K562 (cell line): ENCODE data around the gene AP1S3. TPM values are rescaled to one million over a fixed set of nuclear protein-coding genes. Genes with fewer than 3 reads are reported as not detected.

Experiments used
- ATAC-seq: fragments of 200-7000 bp; cut with Tn5 transposase; 3 replicates; pipeline ENCODE4 v1.9.1; 2020; ENCODE audit warnings: moderate library complexity
- BruUV-seq: library from RNA; stranded (reverse); fragments of 400-500 nt; replicated peaks from 2 replicates; lab custom pipeline; 2021; lab: Mats Ljungman, UMichigan
- CTCF ChIA-PET: fragments of 300-600 bp; formaldehyde crosslinking; extraction: SDS; loops from one replicate; lab custom pipeline; 2021; ENCODE audit warnings: low intra/inter-chr PET ratio; lab: Yijun Ruan, JAX
- POLR2A ChIA-PET: fragments of 300-600, 350-650 bp; sonication (Branson Sonifier 250); formaldehyde crosslinking; extraction: SDS; loops from one replicate; lab custom pipeline; 2021; ENCODE audit warnings: antibody characterized with exemption, inconsistent platforms; lab: Yijun Ruan, JAX
- DNase-seq, 4 experiments: peaks; one replicate each; pipeline versions ENCODE4 v3.0.0 to v3.0.0-alpha.2; 2011 to 2018; ENCODE audit warnings: low spot score in 3 of 4, mixed read lengths in 3 of 4; ENCODE audit errors: extremely low read depth in 1 of 4
- FAIRE-seq: peaks from 2 replicates; lab custom pipeline; 2011; peaks lifted over from hg19 to GRCh38; lab: Jason Lieb, UNC
- H2AFZ ChIP-seq: 2 replicates; pipeline ENCODE4 v1.6.0; 2011; ENCODE audit warnings: low read depth, low read length, control low read depth, inconsistent platforms
- H3K27ac ChIP-seq: fragments of 200-600 bp; 3 replicates; pipeline ENCODE4 v1.8.0; 2011; ENCODE audit warnings: low read depth, mild to moderate bottlenecking, control low read depth, inconsistent platforms, low read length, moderate library complexity, mixed read lengths; ENCODE audit errors: extremely low read depth
- H3K27me3 ChIP-seq, 2 experiments: fragments of 300-600 bp in 1 of 2; 2 replicates in 1 of 2; 3 replicates in 1 of 2; pipeline versions ENCODE4 v1.6.0 to v1.8.0; 2011; ENCODE audit warnings: inconsistent platforms in 2 of 2, low read length in 2 of 2, mild to moderate bottlenecking in 1 of 2, mixed read lengths in 1 of 2, moderate library complexity in 1 of 2; ENCODE audit not compliant: control insufficient read depth in 2 of 2, insufficient read depth in 2 of 2
- H3K36me3 ChIP-seq: fragments of 300-600 bp; 3 replicates; pipeline ENCODE4 v1.8.0; 2011; ENCODE audit warnings: mild to moderate bottlenecking, low read length, inconsistent platforms; ENCODE audit not compliant: control insufficient read depth, insufficient read depth
- H3K4me1 ChIP-seq, 2 experiments: fragments of 200-600 bp in 1 of 2; replicated peaks in 1 of 2; 2 replicates in 1 of 2; 3 replicates in 1 of 2; pipeline versions ENCODE4 v1.5.1 to v1.8.0; 2011; ENCODE audit warnings: inconsistent platforms in 2 of 2, low read length in 2 of 2, mild to moderate bottlenecking in 1 of 2, mixed read lengths in 1 of 2, moderate library complexity in 1 of 2; ENCODE audit not compliant: control insufficient read depth in 2 of 2, insufficient read depth in 2 of 2
- H3K4me2 ChIP-seq: 2 replicates; pipeline ENCODE4 v1.6.1; 2011; ENCODE audit warnings: low read length, control low read depth, inconsistent platforms, mixed read lengths; ENCODE audit not compliant: insufficient read depth
- H3K4me3 ChIP-seq: fragments of 200-600 bp; sonication (generic), shearing (Covaris generic); 2 replicates; pipeline ENCODE4 v1.5.1; 2016; ENCODE audit warnings: control low read depth, inconsistent platforms
- H3K79me2 ChIP-seq: fragments of 200-600 bp; 3 replicates; pipeline ENCODE4 v1.8.0; 2011; ENCODE audit warnings: low read length, inconsistent platforms; ENCODE audit not compliant: control insufficient read depth, insufficient read depth
- H3K9ac ChIP-seq, 2 experiments: 2 replicates each; pipeline versions ENCODE4 v1.6.0 to v1.6.1; 2011; ENCODE audit warnings: low read depth in 2 of 2, low read length in 2 of 2, control low read depth in 1 of 2, inconsistent platforms in 1 of 2, mild to moderate bottlenecking in 1 of 2, mixed read lengths in 1 of 2; ENCODE audit not compliant: insufficient read depth in 1 of 2
- H3K9me1 ChIP-seq: one replicate; pipeline ENCODE4 v1.6.0; 2011; ENCODE audit warnings: inconsistent platforms, mild to moderate bottlenecking, low read length, moderate library complexity; ENCODE audit not compliant: control insufficient read depth, insufficient read depth
- H3K9me3 ChIP-seq: replicated peaks from 2 replicates; pipeline ENCODE4 v1.5.1; 2011; ENCODE audit warnings: low read depth, low read length, inconsistent platforms; ENCODE audit not compliant: control insufficient read depth, insufficient read depth
- H4K20me1 ChIP-seq: replicated peaks from 2 replicates; pipeline ENCODE4 v1.6.1; 2011; ENCODE audit warnings: low read length, inconsistent platforms, mixed read lengths; ENCODE audit not compliant: control insufficient read depth, insufficient read depth
- BCOR ChIP-seq: fragments of 450-650 bp; IDR thresholded peaks from 2 replicates; pipeline ENCODE4 v1.6.1; 2016
- FOXA1 ChIP-seq: fragments of 450-650 bp; IDR thresholded peaks from 2 replicates; pipeline ENCODE4 v1.6.1; 2016; ENCODE audit warnings: mild to moderate bottlenecking, borderline replicate concordance
- JUND ChIP-seq, 2 experiments: IDR thresholded peaks; 2 replicates in 1 of 2; 3 replicates in 1 of 2; pipeline ENCODE4 v1.6.1; 2011; ENCODE audit warnings: borderline replicate concordance in 2 of 2, low read depth in 2 of 2, low read length in 2 of 2, improper control_type of control experiment in 1 of 2, missing biosample characterization in 1 of 2, missing genetic modification characterization in 1 of 2, missing genetic modification reagents in 1 of 2
- MBD1 ChIP-seq: fragments of 250-450 bp; sonication (Bioruptor Pico); IDR thresholded peaks from 2 replicates; pipeline ENCODE4 v1.8.0; 2022; ENCODE audit warnings: inconsistent platforms
- MEF2A ChIP-seq: IDR thresholded peaks from 2 replicates; pipeline ENCODE4 v1.6.1; 2011; ENCODE audit warnings: low read depth, mild to moderate bottlenecking, low read length, moderate library complexity; ENCODE audit not compliant: control insufficient read depth
- NR4A1 ChIP-seq, 2 experiments: fragments of 250-450 bp in 1 of 2; fragments of 450-650 bp in 1 of 2; sonication (Bioruptor Pico) in 1 of 2; IDR thresholded peaks; 2 replicates each; pipeline versions ENCODE4 v1.4.0 to v1.6.1; 2016 to 2020; ENCODE audit warnings: mild to moderate bottlenecking in 2 of 2, missing compliant biosample characterization in 1 of 2, missing genetic modification characterization in 1 of 2, moderate library complexity in 1 of 2
- RFX1 ChIP-seq: fragments of 450-650 bp; IDR thresholded peaks from 2 replicates; pipeline ENCODE4 v1.6.1; 2016; ENCODE audit warnings: mild to moderate bottlenecking, moderate library complexity
- TFAM ChIP-seq: fragments of 250-450 bp; sonication (Bioruptor Pico); conservative IDR thresholded peaks from 2 replicates; pipeline ENCODE4 v1.5.0; 2021; ENCODE audit warnings: mild to moderate bottlenecking, moderate library complexity
- ZNF23 ChIP-seq: fragments of 250-450 bp; sonication (Bioruptor Pico); IDR thresholded peaks from 2 replicates; pipeline ENCODE4 v1.4.0; 2020; ENCODE audit warnings: mild to moderate bottlenecking
- ZNF407 ChIP-seq: fragments of 450-650 bp; IDR thresholded peaks from 2 replicates; pipeline ENCODE4 v1.6.1; 2016; ENCODE audit warnings: low read depth
- WGBS: fragments of 100-300 bp; shearing (Covaris generic); methylation state at CpG from one replicate; pipeline ENCODE4 v1.1.6; 2016; ENCODE audit warnings: low coverage, mixed read lengths; ENCODE audit not compliant: insufficient coverage; ENCODE audit errors: missing lambda C conversion rate; 5-methylcytosine and 5-hydroxymethylcytosine counted together
- in situ Hi-C: fragments of 300-500 bp; cut with MboI; formaldehyde crosslinking; loops from 4 replicates; pipeline ENCODE4 v1.15.0; 2018; ENCODE audit warnings: inconsistent platforms, mixed read lengths
- intact Hi-C: fragments of 100-400 bp; cut with micrococcal nuclease; formaldehyde crosslinking; loops from 2 replicates; pipeline ENCODE4 v1.14.2; 2022
- polyA plus RNA-seq, 8 experiments: library from polyadenylated mRNA; depleted of rRNA in 4 of 8; stranded (reverse) in 5 of 8; unstranded in 3 of 8; fragments of >200 nt; fragmentation: Nextera tagmentation in 2 of 8; fragmentation: Illumina TruSeq in 1 of 8; extraction: Ambion mirVana in 2 of 8; extraction: Trizol in 1 of 8; gene quantifications; 2 replicates each; pipeline versions ENCODE4 v1.2.1 to v1.2.3, GENCODE V29; 2011 to 2014; ENCODE audit warnings: inconsistent platforms in 1 of 8, missing spikeins in 1 of 8
- total RNA-seq, 7 experiments: library from RNA; depleted of rRNA in 6 of 7; stranded (reverse); fragments of >200 nt in 6 of 7; fragmentation: Illumina TruSeq in 2 of 7; extraction: Trizol in 2 of 7; gene quantifications; 2 replicates each; pipeline versions ENCODE4 v1.2.1 to v1.2.3, GENCODE V29; 2011 to 2021; ENCODE audit warnings: low replicate concordance in 1 of 7
- TF ChIP-seq, protein P1 (sequence below): fragments of 450-650 bp; IDR thresholded peaks from 2 replicates; pipeline ENCODE4 v1.6.1; 2014; ENCODE audit warnings: low read depth, mild to moderate bottlenecking, moderate library complexity, borderline replicate concordance

The AP1S3 gene
- total and polyA plus RNA-seq, 9 of the 15 experiments (the other 6 are each of a cell fraction or from before 2014, with no cell fraction given): 0.50 to 3.8 (median 2.1) TPM

DNA sequence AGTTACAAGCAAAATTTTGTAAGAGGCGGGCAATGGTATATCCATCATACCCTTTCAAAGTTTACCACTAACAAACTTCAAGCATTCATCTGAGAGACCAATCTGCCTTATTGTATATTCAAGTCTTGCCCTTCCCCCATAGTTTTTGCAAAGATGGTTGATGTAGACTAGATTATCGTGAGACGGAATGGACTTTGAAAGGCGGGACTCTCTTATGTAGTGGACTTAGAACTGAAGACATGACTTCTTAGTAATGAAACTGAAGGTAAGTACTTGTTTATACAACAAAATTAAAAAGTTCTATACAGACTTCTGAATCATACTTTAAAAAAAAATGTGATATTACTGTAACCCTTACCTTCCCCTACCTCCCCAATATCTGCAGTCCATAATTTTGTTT is 10.4 kb downstream of the AP1S3 start:
- Histone ChIP-seq H3K27ac (no peak overlapping the region), H3K36me3 (no peaks in the 10 kb centered on the region), H3K9me3 (no peaks in the 10 kb centered on the region), H3K9me1 (no peaks in the 10 kb centered on the region), H3K4me2 (no peak overlapping the region), H4K20me1 (no peaks in the 10 kb centered on the region), H3K79me2 (no peaks in the 10 kb centered on the region), H3K27me3 (no peaks in the 10 kb centered on the region), H2AFZ (no peak overlapping the region), H3K4me3 (no peak overlapping the region), H3K9ac (no peak overlapping the region), H3K4me1 (no peaks in the 10 kb centered on the region; a peak in 1 of 5 replicates)
- CTCF ChIA-PET: no interaction called here
- POLR2A ChIA-PET: no interaction called here
- BruUV-seq: no TSS peak
- no peak for FAIRE-seq
- no peak for ATAC-seq
- 41% methylated on average over 4 of the region's 4 CpGs for WGBS
- intact Hi-C loops: no loop called here
- no peak for DNase-seq
- TF ChIP-seq TFAM (CRISPR knock-in tag): no peak
- TF ChIP-seq RFX1: no peak
- TF ChIP-seq MEF2A: no peak
- TF ChIP-seq, protein P1, sequence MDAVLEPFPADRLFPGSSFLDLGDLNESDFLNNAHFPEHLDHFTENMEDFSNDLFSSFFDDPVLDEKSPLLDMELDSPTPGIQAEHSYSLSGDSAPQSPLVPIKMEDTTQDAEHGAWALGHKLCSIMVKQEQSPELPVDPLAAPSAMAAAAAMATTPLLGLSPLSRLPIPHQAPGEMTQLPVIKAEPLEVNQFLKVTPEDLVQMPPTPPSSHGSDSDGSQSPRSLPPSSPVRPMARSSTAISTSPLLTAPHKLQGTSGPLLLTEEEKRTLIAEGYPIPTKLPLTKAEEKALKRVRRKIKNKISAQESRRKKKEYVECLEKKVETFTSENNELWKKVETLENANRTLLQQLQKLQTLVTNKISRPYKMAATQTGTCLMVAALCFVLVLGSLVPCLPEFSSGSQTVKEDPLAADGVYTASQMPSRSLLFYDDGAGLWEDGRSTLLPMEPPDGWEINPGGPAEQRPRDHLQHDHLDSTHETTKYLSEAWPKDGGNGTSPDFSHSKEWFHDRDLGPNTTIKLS: no peak
- no peak for TF ChIP-seq JUND (IDR thresholded peaks at IDR 0.05; ENCODE audit: borderline replicate concordance, low read depth, low read length)
- no peak for TF ChIP-seq JUND (tag; IDR thresholded peaks at IDR 0.05; ENCODE audit: borderline replicate concordance, low read depth, low read length)
- no peak for TF ChIP-seq BCOR
- no peak for TF ChIP-seq ZNF23 (CRISPR knock-in tag)
- no peak for TF ChIP-seq MBD1
- TF ChIP-seq NR4A1 (CRISPR knock-in tag; IDR thresholded peaks at IDR 0.05): no peak
- no peak for TF ChIP-seq NR4A1 (tag; IDR thresholded peaks at IDR 0.05)
- TF ChIP-seq FOXA1: no peak
- no peak for TF ChIP-seq ZNF407
- in situ Hi-C loops: no loop called here
